ENCODE data around the gene STAC2. TPM values are rescaled to one million over a fixed set of nuclear protein-coding genes. Genes with fewer than 3 reads are reported as not detected.

STAC2 gene
- total RNA-seq, 4 donors from 2014 or later: 0.17 to 0.29 TPM; not detected in 2

- peaks cover 10 to 47% (median 23%) of the 10 kb centered on the region in 4 donors for H3K36me3 ChIP-seq
- no peak for DNase-seq (ENCODE audit: extremely low spot score)
- peaks cover 0 to 16% (median 9%) of the 10 kb centered on the region in 4 donors for H3K4me1 ChIP-seq
- no peak overlapping the region for H3K4me3 ChIP-seq
- 43% methylated on average over 17 of the region's 35 CpGs for whole genome bisulfite sequencing
- H3K9me3 ChIP-seq: no peaks in the 10 kb centered on the region
- H3K27ac ChIP-seq (replicated peaks in 1 of 4): no peak overlapping the region
- peaks cover 0 to 8% (median 0%) of the 10 kb centered on the region in 4 donors for H3K27me3 ChIP-seq
- intact Hi-C loops (cut with DNase I): loop anchor here (5.0 kb wide), 1 partner anchor 193 kb away; no protein-coding TSS in a partner anchor
- TF ChIP-seq POLR2AphosphoS5 (IDR thresholded peaks at IDR 0.05) (peak in 1 of 2 donors; percentile 39), EP300 (IDR thresholded peaks at IDR 0.05) (no peak), POLR2A (IDR thresholded peaks at IDR 0.05; ENCODE audit: low read depth) (no peak)
- TF ChIP-seq, protein P1, sequence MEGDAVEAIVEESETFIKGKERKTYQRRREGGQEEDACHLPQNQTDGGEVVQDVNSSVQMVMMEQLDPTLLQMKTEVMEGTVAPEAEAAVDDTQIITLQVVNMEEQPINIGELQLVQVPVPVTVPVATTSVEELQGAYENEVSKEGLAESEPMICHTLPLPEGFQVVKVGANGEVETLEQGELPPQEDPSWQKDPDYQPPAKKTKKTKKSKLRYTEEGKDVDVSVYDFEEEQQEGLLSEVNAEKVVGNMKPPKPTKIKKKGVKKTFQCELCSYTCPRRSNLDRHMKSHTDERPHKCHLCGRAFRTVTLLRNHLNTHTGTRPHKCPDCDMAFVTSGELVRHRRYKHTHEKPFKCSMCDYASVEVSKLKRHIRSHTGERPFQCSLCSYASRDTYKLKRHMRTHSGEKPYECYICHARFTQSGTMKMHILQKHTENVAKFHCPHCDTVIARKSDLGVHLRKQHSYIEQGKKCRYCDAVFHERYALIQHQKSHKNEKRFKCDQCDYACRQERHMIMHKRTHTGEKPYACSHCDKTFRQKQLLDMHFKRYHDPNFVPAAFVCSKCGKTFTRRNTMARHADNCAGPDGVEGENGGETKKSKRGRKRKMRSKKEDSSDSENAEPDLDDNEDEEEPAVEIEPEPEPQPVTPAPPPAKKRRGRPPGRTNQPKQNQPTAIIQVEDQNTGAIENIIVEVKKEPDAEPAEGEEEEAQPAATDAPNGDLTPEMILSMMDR (IDR thresholded peaks at IDR 0.05): peak; percentile 73 to 86 (median 76)
Observed at GRCh38 chr17:39174920-39175694, 50.6 kb downstream of the STAC2 start.

DNA sequence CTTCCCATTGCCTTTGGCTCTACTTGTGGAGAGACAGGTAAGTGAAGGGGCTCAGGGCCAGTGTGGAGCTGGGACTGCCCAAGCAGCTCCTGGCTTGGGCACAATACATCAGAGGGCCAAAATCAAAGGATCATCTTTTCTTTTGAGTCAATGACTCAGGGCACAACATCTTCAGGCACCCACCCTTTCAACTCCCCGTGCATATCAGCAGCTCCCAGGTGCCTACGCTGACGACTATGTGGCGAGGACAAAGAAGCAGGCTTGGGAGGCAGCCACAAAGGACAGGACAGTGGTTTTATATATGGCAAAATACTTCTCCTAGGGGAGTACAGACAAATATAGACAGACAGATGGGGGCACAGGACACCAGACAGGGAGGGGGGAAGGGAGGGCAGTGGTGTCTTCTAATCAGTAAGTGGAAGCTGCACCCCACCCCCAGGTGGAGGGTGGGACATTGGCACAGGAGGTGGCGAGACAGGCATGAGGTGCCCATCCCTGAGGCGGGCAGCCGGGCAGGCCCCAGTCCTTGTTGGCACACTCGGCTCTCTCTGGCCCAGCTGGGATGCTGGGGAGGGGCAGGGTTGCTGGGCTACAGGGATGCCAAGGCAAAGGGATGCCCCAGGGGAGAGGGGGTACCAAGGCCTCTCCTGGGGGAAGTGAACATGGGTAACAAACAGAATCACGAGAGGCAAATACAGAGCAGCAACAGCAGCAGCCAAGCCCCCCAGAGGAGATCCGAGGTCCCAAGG, 52.0 kb downstream of the STAC2 start:
- TF ChIP-seq, protein P1 (IDR thresholded peaks at IDR 0.05): no peak
- DNase-seq (ENCODE audit: extremely low spot score): no peak
- WGBS: 71% methylated on average over 10 of the region's 10 CpGs
- Histone ChIP-seq H3K27ac (replicated peaks in 1 of 4) (no peak overlapping the region), H3K36me3 (peaks cover 10 to 34% (median 17%) of the 10 kb centered on the region in 4 donors), H3K9me3 (no peaks in the 10 kb centered on the region), H3K4me1 (peaks cover 0 to 16% (median 9%) of the 10 kb centered on the region in 4 donors), H3K27me3 (peaks cover 0 to 8% (median 0%) of the 10 kb centered on the region in 4 donors), H3K4me3 (no peak overlapping the region)
- intact Hi-C loops (cut with DNase I): no loop called here

GRCh38 chr17:39173080-39173479, 52.7 kb downstream of the STAC2 start:
- intact Hi-C loops (cut with DNase I): no loop called here

DNA sequence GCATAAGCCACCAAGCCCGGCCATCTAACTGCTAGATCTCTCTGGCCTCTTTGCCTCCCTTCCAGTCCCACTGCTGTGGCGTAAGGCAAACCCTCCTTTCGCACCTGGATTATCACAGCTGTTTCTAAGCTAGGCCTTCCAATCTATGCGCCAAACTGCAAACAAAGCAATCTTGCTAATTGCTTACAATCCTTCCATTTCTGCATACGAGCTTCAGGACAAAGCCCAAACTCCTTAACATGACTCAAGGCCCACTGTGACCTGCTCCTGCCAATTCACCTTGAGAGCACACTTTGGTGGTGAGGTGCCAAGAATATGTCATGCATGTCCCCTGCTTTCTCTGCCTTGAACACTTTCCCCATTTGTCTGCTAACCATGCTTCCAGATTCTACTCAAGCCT, 53.8 kb downstream of the STAC2 start:
- intact Hi-C loops (cut with DNase I): no loop called here
- TF ChIP-seq, protein P1 (IDR thresholded peaks at IDR 0.05): no peak
- TF ChIP-seq POLR2AphosphoS5 (IDR thresholded peaks at IDR 0.05) (no peak), POLR2A (IDR thresholded peaks at IDR 0.05; ENCODE audit: low read depth) (no peak), EP300 (IDR thresholded peaks at IDR 0.05) (no peak)
- DNase-seq (ENCODE audit: extremely low spot score): no peak
- Histone ChIP-seq H3K4me3 (no peak overlapping the region), H3K27me3 (peaks cover 0 to 8% (median 0%) of the 10 kb centered on the region in 4 donors), H3K9me3 (no peaks in the 10 kb centered on the region), H3K27ac (replicated peaks in 1 of 4) (no peak overlapping the region), H3K4me1 (peaks cover 5 to 23% (median 15%) of the 10 kb centered on the region in 4 donors), H3K36me3 (peaks cover 3 to 18% (median 8%) of the 10 kb centered on the region in 4 donors)
- 90% methylated on average over 5 of the region's 5 CpGs for WGBS

More at GRCh38 chr17:39173080-39173479, 52.7 kb downstream of the STAC2 start:
- H3K27ac ChIP-seq (replicated peaks in 1 of 4): no peak overlapping the region
- H3K4me3 ChIP-seq: no peak overlapping the region
- H3K4me1 ChIP-seq: peaks cover 0 to 16% (median 9%) of the 10 kb centered on the region in 4 donors
- DNase-seq (ENCODE audit: extremely low spot score): no peak
- peaks cover 0 to 8% (median 0%) of the 10 kb centered on the region in 4 donors for H3K27me3 ChIP-seq
- 62% methylated on average over 5 of the region's 5 CpGs for WGBS
- TF ChIP-seq EP300 (IDR thresholded peaks at IDR 0.05) (no peak), POLR2A (IDR thresholded peaks at IDR 0.05; ENCODE audit: low read depth) (no peak), POLR2AphosphoS5 (IDR thresholded peaks at IDR 0.05) (no peak)
- TF ChIP-seq, protein P1 (IDR thresholded peaks at IDR 0.05): no peak
- H3K36me3 ChIP-seq: peaks cover 10 to 30% (median 17%) of the 10 kb centered on the region in 4 donors
- no peaks in the 10 kb centered on the region for H3K9me3 ChIP-seq

Data from esophagus muscularis mucosa (tissue), 4 donors.